HepG2 (cell line): ENCODE results near the gene C1orf35. TPM values are rescaled to one million over a fixed set of nuclear protein-coding genes. Genes with fewer than 3 reads are reported as not detected.

Experiments
- AKAP8 ChIP-seq: sonication (generic); formaldehyde crosslinking; IDR thresholded peaks from 2 replicates; pipeline ENCODE4 v1.5.1; 2020; ENCODE audit warnings: mild to moderate bottlenecking, missing genetic modification reagents
- ATF7-NPFF ChIP-seq: sonication (generic); formaldehyde crosslinking; IDR thresholded peaks from 2 replicates; pipeline ENCODE4 v1.8.1; 2023; ENCODE audit warnings: mild to moderate bottlenecking, low read depth, missing genetic modification reagents, moderate library complexity
- FLYWCH1 ChIP-seq: sonication (generic); formaldehyde crosslinking; IDR thresholded peaks from 2 replicates; pipeline ENCODE4 v1.8.1; 2023; ENCODE audit warnings: mild to moderate bottlenecking, missing genetic modification reagents
- GABPA ChIP-seq, 2 experiments: IDR thresholded peaks; 2 replicates each; pipeline ENCODE4 v1.6.1; 2011 to 2016; ENCODE audit warnings: low read depth in 2 of 2, low read length in 1 of 2, missing biosample characterization in 1 of 2, missing genetic modification characterization in 1 of 2
- HHEX ChIP-seq: IDR thresholded peaks from 2 replicates; pipeline ENCODE4 v1.6.1; 2016; ENCODE audit warnings: control low read depth
- HNRNPK ChIP-seq: fragments of 200-400 bp; formaldehyde crosslinking; IDR thresholded peaks from 2 replicates; pipeline ENCODE4 v1.6.1; 2018; ENCODE audit warnings: low read length, low read depth, moderate library complexity, mild to moderate bottlenecking; ENCODE audit not compliant: poor library complexity, severe bottlenecking
- HNRNPLL ChIP-seq: fragments of 200-400 bp; formaldehyde crosslinking; IDR thresholded peaks from 2 replicates; pipeline ENCODE4 v1.6.1; 2017; ENCODE audit warnings: mild to moderate bottlenecking, low read depth, low read length; ENCODE audit not compliant: poor library complexity, severe bottlenecking
- IRF2 ChIP-seq: IDR thresholded peaks from 2 replicates; pipeline ENCODE4 v1.6.1; 2018; ENCODE audit warnings: missing genetic modification reagents, missing compliant biosample characterization
- MED13 ChIP-seq: sonication (generic); formaldehyde crosslinking; IDR thresholded peaks from 2 replicates; pipeline ENCODE4 v1.5.0; 2020; ENCODE audit warnings: missing genetic modification reagents
- PHF21A ChIP-seq: sonication (generic); formaldehyde crosslinking; IDR thresholded peaks from 2 replicates; pipeline ENCODE4 v1.5.0; 2020; ENCODE audit warnings: mild to moderate bottlenecking, missing genetic modification reagents
- POLR2AphosphoS5 ChIP-seq: IDR thresholded peaks from 2 replicates; pipeline ENCODE4 v1.6.1; 2012; ENCODE audit warnings: low read depth, low read length
- RBAK ChIP-seq: sonication (generic); formaldehyde crosslinking; IDR thresholded peaks from 2 replicates; pipeline ENCODE4 v1.5.1; 2020; ENCODE audit warnings: mild to moderate bottlenecking, missing genetic modification reagents
- RXRA ChIP-seq: sonication (generic); formaldehyde crosslinking; IDR thresholded peaks from 2 replicates; pipeline ENCODE4 v1.5.1; 2020; ENCODE audit warnings: missing genetic modification reagents
- SALL1 ChIP-seq: sonication (generic); formaldehyde crosslinking; IDR thresholded peaks from 2 replicates; pipeline ENCODE4 v1.8.0; 2022; ENCODE audit warnings: mild to moderate bottlenecking, missing genetic modification reagents
- SMC3 ChIP-seq: IDR thresholded peaks from 2 replicates; pipeline ENCODE4 v1.6.1; 2011; ENCODE audit warnings: low read length, improper control_type of control experiment
- SP2 ChIP-seq: sonication (generic); formaldehyde crosslinking; IDR thresholded peaks from 2 replicates; pipeline ENCODE4 v1.5.1; 2020; ENCODE audit warnings: mild to moderate bottlenecking, missing genetic modification reagents
- SPEN ChIP-seq: sonication (generic); formaldehyde crosslinking; IDR thresholded peaks from 2 replicates; pipeline ENCODE4 v1.5.1; 2020; ENCODE audit warnings: low read depth, mild to moderate bottlenecking, missing genetic modification reagents
- TAF15 ChIP-seq: fragments of 200-400 bp; formaldehyde crosslinking; IDR thresholded peaks from one replicate; pipeline ENCODE4 v1.6.1; 2018; ENCODE audit warnings: mild to moderate bottlenecking, low read depth, low read length; ENCODE audit not compliant: poor library complexity, severe bottlenecking
- TBX3 ChIP-seq: fragments of 450-650 bp; IDR thresholded peaks from 2 replicates; pipeline ENCODE4 v1.6.1; 2017; ENCODE audit warnings: antibody characterized with exemption, mild to moderate bottlenecking, inconsistent platforms, borderline replicate concordance
- TMF1 ChIP-seq: sonication (generic); formaldehyde crosslinking; IDR thresholded peaks from 2 replicates; pipeline ENCODE4 v1.8.1; 2022; ENCODE audit warnings: low read depth, missing genetic modification reagents
- ZKSCAN8 ChIP-seq: IDR thresholded peaks from 2 replicates; pipeline ENCODE4 v1.6.1; 2016; ENCODE audit warnings: borderline replicate concordance, missing genetic modification reagents, missing compliant biosample characterization
- ZMYM3 ChIP-seq: sonication (generic); formaldehyde crosslinking; IDR thresholded peaks from 2 replicates; pipeline ENCODE4 v1.5.1; 2020; ENCODE audit warnings: mild to moderate bottlenecking, missing genetic modification reagents
- ZNF121 ChIP-seq: sonication (generic); formaldehyde crosslinking; IDR thresholded peaks from 2 replicates; pipeline ENCODE4 v1.5.0; 2020; ENCODE audit warnings: mild to moderate bottlenecking, missing genetic modification reagents
- ZNF232 ChIP-seq: sonication (generic); formaldehyde crosslinking; IDR thresholded peaks from 2 replicates; pipeline ENCODE4 v1.4.0; 2020; ENCODE audit warnings: missing genetic modification reagents, borderline replicate concordance
- ZNF333 ChIP-seq: sonication (generic); formaldehyde crosslinking; IDR thresholded peaks from 2 replicates; pipeline ENCODE4 v1.4.0; 2020; ENCODE audit warnings: mild to moderate bottlenecking, missing genetic modification reagents, borderline replicate concordance
- ZNF350 ChIP-seq: sonication (generic); formaldehyde crosslinking; IDR thresholded peaks from 2 replicates; pipeline ENCODE4 v1.4.0; 2020; ENCODE audit warnings: mild to moderate bottlenecking, low read depth, missing genetic modification reagents, borderline replicate concordance
- ZNF441 ChIP-seq: sonication (generic); formaldehyde crosslinking; IDR thresholded peaks from 2 replicates; pipeline ENCODE4 v1.7.0; 2021; ENCODE audit warnings: missing genetic modification reagents, borderline replicate concordance
- ZNF589 ChIP-seq: sonication (generic); formaldehyde crosslinking; conservative IDR thresholded peaks from 2 replicates; pipeline ENCODE4 v1.8.0; 2022; ENCODE audit warnings: mild to moderate bottlenecking, moderate library complexity, missing genetic modification reagents
- ZNF598 ChIP-seq: sonication (generic); formaldehyde crosslinking; IDR thresholded peaks from 2 replicates; pipeline ENCODE4 v1.5.1; 2020; ENCODE audit warnings: mild to moderate bottlenecking, missing genetic modification reagents, borderline replicate concordance
- polyA plus RNA-seq, 8 experiments: library from polyadenylated mRNA; depleted of rRNA in 3 of 8; stranded (reverse) in 7 of 8; unstranded in 1 of 8; fragments of >200 nt; fragmentation: Illumina TruSeq in 4 of 8; extraction: Trizol in 4 of 8; gene quantifications; 2 replicates each; pipeline versions ENCODE4 v1.2.1 to v1.2.3, GENCODE V29; 2011 to 2016; ENCODE audit warnings: low read depth in 4 of 8, missing spikeins in 1 of 8, mixed read lengths in 1 of 8; ENCODE audit not compliant: insufficient read depth in 1 of 8
- total RNA-seq, 5 experiments: library from RNA; depleted of rRNA; stranded (reverse); fragments of >200 nt; fragmentation: Illumina TruSeq; extraction: Trizol; gene quantifications; 2 replicates each; pipeline ENCODE4 v1.2.3, GENCODE V29; 2016; ENCODE audit warnings: low read depth in 1 of 5
- TF ChIP-seq, protein P1 (sequence below): IDR thresholded peaks from 2 replicates; pipeline ENCODE4 v1.6.1; 2016; ENCODE audit warnings: low read depth, borderline replicate concordance

C1orf35 gene
- total and polyA plus RNA-seq, 2 of the 13 experiments (the other 11 are each of a cell fraction or from before 2014, with no cell fraction given): 8.1 to 19.3 TPM

DNA sequence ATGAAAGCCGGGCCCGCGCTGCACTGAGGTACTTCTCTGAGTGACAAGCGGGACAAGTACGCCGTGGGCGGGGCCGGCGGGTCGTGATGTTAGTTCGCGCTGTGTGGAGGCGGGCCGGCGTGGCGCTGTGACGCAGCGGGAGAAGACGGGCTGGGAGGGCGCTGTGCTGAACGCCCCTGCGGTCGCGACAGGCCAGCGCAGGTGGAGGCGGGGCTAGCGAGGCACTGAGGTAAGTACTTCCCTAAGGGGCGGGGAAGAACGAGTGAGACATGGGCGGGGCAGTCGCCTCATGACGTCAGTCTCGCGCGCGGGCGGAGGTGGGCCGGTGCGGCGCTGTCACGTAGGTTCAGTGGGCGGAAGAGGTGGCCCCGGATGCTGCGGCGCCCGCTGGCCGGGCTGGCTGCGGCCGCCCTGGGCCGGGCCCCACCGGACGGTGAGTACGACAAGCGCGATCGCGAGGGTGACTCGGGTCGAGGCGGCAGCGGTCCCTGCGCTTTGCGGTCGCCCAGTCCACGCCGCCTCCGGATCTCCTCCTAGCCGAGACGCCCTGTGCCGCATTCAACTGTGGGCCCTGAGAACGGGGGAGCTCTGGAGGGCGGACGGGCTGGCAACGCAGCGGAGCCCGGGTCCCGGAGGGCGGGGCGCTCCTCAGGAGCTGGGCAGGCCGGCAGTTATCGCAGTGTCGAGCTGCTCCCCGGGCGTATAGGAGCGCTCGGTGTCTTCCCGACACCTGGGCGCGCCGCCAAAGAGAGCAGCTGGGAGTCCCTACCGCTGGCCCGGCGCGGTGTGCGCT lies 37.0 kb upstream of the C1orf35 start, which contains the start of gene GUK1 (continued):
- TF ChIP-seq IRF2 (CRISPR knock-in tag) (peak; percentile 93), SP2 (CRISPR knock-in tag) (peak; percentile 80), POLR2AphosphoS5 (peak; percentile 58), ZNF232 (CRISPR knock-in tag) (no peak), TBX3 (peak; percentile 57; the same call in 1 of the 2 replicates), FLYWCH1 (CRISPR knock-in tag) (0 out of 2 replicates have a peak, but pooled peaks have one; percentile 74), TMF1 (CRISPR knock-in tag) (peak; percentile 23; the same call in 1 of the 2 replicates), HHEX (CRISPR knock-in tag) (no peak), ZNF121 (CRISPR knock-in tag) (0 out of 2 replicates have a peak, but pooled peaks have one; percentile 19), AKAP8 (CRISPR knock-in tag) (peak; percentile 76; the same call in 1 of the 2 replicates), ZNF333 (CRISPR knock-in tag) (peak; percentile 56; the same call in 1 of the 2 replicates), SMC3 (no peak), SPEN (CRISPR knock-in tag) (peak; percentile 93), RBAK (peak; percentile 44; the same call in 1 of the 2 replicates), TAF15 (no peak), HNRNPLL (peak; percentile 88), GABPA (IDR thresholded peaks at IDR 0.05; ENCODE audit: low read depth, low read length) (no peak), GABPA (CRISPR knock-in tag; IDR thresholded peaks at IDR 0.05; ENCODE audit: low read depth) (peak; percentile 79), SALL1 (peak; percentile 80), MED13 (CRISPR knock-in tag) (0 out of 2 replicates have a peak, but pooled peaks have one; percentile 40), ZNF350 (CRISPR knock-in tag) (peak; percentile 49; the same call in 1 of the 2 replicates), RXRA (CRISPR knock-in tag) (0 out of 2 replicates have a peak, but pooled peaks have one; percentile 55), ZNF598 (CRISPR knock-in tag) (no peak), ZNF589 (CRISPR knock-in tag) (no peak), ZNF441 (no peak), PHF21A (CRISPR knock-in tag) (peak; percentile 31), ZMYM3 (CRISPR knock-in tag) (0 out of 2 replicates have a peak, but pooled peaks have one; percentile 19), ATF7-NPFF (peak; percentile 49; the same call in 1 of the 2 replicates), ZKSCAN8 (CRISPR knock-in tag) (no peak), HNRNPK (no peak)
- TF ChIP-seq, protein P1, sequence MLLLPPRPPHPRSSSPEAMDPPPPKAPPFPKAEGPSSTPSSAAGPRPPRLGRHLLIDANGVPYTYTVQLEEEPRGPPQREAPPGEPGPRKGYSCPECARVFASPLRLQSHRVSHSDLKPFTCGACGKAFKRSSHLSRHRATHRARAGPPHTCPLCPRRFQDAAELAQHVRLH (CRISPR knock-in tag): peak; percentile 51; the same call in 1 of the 2 replicates
